Measurements from ENCODE around the gene SORCS2.

SORCS2 gene

GRCh38 chr4:7168106-7168505 lies 24.2 kb upstream of the SORCS2 start:
- TF ChIP-seq, protein P1, sequence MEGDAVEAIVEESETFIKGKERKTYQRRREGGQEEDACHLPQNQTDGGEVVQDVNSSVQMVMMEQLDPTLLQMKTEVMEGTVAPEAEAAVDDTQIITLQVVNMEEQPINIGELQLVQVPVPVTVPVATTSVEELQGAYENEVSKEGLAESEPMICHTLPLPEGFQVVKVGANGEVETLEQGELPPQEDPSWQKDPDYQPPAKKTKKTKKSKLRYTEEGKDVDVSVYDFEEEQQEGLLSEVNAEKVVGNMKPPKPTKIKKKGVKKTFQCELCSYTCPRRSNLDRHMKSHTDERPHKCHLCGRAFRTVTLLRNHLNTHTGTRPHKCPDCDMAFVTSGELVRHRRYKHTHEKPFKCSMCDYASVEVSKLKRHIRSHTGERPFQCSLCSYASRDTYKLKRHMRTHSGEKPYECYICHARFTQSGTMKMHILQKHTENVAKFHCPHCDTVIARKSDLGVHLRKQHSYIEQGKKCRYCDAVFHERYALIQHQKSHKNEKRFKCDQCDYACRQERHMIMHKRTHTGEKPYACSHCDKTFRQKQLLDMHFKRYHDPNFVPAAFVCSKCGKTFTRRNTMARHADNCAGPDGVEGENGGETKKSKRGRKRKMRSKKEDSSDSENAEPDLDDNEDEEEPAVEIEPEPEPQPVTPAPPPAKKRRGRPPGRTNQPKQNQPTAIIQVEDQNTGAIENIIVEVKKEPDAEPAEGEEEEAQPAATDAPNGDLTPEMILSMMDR (IDR thresholded peaks at IDR 0.05; ENCODE audit: extremely low read depth, missing control alignments): no peak
- DNase-seq (ENCODE audit: low spot score): no peak

DNA sequence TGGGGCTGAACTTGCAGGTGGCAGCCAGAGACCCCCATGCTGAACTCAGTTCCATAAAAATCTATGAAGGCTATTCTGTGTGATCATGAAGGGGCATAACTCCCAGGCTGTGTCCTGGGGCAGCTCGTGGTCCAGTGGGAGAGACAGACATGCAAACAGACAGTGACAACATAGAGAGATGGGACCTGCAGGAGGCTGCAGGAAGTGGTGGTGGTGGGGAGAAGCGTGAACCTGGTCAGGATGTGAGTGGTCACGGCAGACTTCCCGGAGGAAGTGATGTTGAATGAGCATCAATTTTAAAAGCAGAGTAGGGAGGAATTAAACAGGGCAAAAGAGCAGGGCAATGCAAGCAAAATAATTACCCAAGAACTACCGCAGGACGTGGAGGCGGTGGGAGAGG lies 23.2 kb upstream of the SORCS2 start:
- DNase-seq (ENCODE audit: low spot score): no peak
- TF ChIP-seq, protein P1 (IDR thresholded peaks at IDR 0.05; ENCODE audit: extremely low read depth, missing control alignments): no peak

GRCh38 chr4:7170012-7170411 lies 22.3 kb upstream of the SORCS2 start:
- no peak for DNase-seq (ENCODE audit: low spot score)
- TF ChIP-seq, protein P1 (IDR thresholded peaks at IDR 0.05; ENCODE audit: extremely low read depth, missing control alignments): no peak

- TF ChIP-seq, protein P1 (IDR thresholded peaks at IDR 0.05; ENCODE audit: extremely low read depth, missing control alignments): no peak
- no peak for DNase-seq (ENCODE audit: low spot score)
Measured at GRCh38 chr4:7171191-7171900, 21.0 kb upstream of the SORCS2 start.

GRCh38 chr4:7172508-7172907 lies 19.8 kb upstream of the SORCS2 start:
- TF ChIP-seq, protein P1 (IDR thresholded peaks at IDR 0.05; ENCODE audit: extremely low read depth, missing control alignments): no peak
- no peak for DNase-seq (ENCODE audit: low spot score)

DNA sequence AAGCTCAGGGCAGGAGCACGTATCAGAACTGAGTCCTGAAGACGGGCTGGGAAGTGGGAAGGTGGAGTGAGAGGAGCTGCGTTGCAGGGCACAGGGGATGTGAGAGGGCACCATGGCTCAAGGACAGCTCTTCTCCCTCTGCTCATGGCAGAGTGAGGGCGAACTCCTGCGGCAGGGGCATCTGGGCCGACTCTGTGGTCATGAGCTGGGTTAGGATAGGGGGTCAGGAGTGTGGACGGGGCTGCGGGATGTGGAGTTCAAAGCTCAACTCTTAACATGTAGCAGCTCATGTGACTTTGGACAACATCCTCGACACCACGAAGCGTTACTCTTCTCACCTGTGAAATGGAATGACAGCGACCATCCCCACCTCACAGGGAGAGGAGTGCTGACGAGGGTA lies 19.4 kb upstream of the SORCS2 start:
- DNase-seq (ENCODE audit: low spot score): no peak
- TF ChIP-seq, protein P1 (IDR thresholded peaks at IDR 0.05; ENCODE audit: extremely low read depth, missing control alignments): no peak

DNA sequence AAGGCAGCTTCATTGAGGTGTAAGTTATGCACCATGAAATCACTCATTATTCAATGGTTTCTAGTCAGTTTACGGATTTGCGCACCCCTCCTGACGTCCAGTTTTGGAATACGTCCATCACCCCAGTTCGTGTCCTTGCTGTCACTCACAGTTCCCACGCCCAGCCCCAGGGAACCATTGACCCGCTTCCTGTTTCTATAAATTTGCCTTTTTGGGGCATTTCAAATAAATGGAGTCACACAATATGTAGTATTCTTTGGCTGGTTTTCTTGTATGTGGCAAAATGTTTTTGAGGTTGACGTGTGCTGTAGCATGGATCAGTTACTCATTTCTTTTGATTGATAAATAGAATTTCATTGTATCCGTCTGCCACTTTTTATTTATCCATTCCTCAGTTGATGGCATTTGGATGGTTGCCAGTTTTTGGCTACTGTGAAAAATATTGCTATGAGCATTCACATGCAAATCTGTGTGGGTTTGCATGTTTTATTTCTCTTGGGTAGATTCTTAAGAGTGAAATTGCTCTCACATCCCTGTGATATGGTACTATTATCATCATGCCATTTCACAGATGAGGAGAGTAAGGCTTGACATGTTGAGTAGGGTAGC lies 18.4 kb upstream of the SORCS2 start:
- TF ChIP-seq, protein P1 (IDR thresholded peaks at IDR 0.05; ENCODE audit: extremely low read depth, missing control alignments): no peak
- no peak for DNase-seq (ENCODE audit: low spot score)

Measured in GM20000 (cell line).